NOMO-1 treated with DMSO at 0.1 percent for 48 hours (cell line): ENCODE results near the gene DOLPP1.

Experiments
- DNase-seq: peaks from one replicate; lab custom pipeline; 2025; ENCODE audit not compliant: unreplicated experiment; lab: John Stamatoyannopoulos, UW

DOLPP1 gene

DNA sequence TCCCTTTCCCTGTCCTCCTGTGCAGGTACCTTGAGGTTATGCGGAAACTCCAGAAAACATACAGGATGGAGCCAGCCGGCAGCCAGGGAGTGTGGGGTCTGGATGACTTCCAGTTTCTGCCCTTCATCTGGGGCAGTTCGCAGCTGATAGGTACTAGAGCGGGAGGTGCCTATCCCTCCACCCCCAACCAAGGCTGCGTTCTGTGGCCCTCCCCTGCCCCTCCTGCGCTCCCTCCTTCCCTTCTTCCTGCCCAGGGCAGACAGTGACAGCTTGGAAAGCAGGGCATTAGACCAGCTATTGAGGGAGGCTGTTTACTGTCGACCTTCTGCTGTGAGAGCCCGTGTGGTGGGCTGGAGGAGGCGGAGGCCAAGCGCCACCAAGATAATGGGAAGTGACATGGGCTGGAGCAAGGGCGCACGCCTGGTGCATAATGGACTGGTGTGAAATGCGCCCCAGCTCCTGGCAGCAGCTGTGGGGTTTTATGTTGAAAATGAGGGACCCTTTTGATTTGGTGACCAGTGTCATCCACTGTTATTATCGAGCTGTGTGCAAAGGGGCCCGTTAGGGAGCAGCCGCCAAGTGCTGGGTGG is 55.6 kb downstream of the DOLPP1 start:
- no peak for DNase-seq

DNA sequence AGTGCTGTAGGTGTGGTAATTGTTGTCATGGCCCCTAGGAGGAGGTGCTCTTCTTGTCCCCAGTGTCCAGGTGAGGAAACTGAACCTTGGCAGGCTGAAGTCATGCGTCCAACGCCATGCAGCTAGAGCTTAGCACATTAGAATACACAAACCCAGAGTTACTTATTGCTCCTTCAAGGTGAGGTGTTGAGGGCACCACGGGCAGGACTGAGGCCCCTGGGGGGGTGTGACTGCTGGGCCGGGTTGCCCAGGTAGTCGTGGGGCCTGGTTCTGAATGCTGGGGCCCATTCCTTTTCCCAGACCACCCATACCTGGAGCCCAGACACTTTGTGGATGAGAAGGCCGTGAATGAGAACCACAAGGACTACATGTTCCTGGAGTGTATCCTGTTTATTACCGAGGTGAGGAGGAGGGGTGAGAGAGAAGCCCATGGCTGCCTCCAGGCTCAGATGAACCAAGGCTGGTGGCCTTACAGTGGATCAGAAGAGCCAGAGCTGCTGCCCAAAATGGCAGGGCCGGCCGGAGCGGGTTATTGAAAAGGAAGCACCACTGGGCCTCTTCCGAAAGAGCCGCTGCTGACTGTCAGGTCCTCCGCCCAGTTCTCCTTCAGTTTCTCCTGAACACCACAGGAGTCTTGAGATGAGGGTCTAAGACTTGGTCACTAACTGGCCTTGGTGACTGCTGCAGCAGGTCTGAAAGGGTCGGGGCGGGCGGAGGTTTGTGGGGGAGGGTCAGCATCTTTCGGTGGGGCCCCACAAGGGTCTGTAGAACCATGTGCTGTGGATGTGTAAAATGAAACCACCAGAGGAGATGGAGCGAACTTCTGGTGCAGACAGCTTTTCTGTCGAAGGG is 56.6 kb downstream of the DOLPP1 start:
- no peak for DNase-seq

DNA sequence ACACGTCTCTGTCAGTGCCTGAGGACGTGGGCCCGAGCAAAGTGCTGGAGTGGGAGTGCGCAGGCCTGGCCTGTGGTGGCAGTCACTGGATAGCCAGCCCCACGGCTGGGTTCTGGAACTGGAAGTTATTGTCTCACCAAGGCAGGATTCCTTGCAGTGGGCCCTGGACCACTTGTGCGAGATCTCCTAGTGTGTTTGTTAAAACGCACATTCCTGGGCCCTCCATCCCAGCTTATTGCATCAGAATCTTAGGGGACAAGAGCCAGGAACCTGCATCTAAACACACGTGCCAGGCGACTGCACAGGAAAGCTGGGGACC is 57.2 kb downstream of the DOLPP1 start:
- no peak for DNase-seq

DNA sequence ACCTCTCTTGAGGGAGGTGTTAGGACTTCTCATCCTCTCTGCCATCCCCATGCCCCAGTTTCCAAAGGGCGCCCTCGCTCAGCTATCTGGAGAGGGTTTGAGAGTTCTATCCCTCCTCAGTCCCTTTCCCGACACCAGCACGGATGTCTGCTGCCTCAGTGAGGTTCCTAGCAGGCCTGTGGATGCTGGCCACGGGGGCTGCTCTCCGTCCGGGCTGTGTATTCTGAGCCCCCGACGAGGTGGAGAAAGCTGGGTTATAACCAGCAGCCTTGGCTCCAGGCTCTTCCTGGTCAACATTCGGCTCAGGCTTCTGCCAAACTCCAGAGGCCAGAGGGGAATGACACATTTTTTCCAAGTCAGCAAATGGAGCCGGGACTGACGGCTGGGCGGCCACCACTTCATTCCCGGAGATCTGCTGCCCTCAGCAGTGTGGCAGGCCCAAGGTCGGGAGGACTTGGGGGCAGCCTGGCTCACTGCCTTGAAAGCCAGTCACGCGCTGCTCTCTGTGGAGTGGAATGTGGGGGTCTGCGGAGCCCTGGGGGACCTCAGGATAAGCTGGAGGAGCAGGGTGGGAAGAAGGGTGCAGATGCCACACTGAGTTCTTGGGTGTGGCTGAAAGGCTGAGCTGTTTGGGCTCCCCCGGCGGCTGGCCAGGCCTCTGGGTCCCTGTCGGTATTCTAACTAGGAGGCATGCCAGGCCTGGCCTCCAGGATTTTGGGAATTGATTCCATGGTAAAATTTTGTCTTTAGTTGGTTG is 57.7 kb downstream of the DOLPP1 start:
- no peak for DNase-seq

DNA sequence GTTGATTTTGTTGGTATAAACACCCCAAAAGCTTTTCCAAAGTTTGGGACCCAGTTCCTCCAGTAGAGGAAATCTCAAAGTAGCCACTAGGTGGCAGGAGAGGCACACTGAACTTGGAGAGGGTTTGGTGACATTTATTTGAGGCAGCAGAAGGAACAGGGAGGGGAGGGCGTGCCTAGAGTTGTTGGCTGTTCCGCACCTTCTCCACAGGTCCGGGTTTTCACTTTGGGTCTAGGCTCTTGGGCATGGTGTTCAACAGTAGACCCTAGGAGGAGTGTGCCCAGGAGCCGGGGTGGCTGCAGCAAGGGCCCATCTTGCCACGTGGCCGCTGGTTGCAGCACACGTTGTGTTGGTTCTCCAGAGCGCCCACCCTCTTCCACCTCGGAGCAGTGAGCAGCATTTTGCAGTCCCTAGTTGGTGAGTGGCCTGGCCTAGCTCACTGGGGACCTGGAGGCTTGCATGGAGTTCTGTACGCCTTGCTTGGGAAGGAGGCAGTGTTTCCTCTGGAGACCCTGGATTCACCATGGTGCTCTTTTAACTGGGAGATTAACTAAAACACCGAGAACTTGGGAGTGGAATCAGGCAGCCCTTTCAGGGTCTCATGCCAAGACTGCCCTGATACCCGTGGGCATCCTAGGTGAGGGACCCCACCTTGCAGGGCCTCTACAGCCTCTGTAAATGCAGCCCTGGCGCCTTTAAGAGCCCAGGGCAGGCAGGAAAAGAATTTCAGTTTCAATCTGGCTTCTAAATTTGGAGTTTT is 58.5 kb downstream of the DOLPP1 start:
- DNase-seq = peak; percentile 90

DNA sequence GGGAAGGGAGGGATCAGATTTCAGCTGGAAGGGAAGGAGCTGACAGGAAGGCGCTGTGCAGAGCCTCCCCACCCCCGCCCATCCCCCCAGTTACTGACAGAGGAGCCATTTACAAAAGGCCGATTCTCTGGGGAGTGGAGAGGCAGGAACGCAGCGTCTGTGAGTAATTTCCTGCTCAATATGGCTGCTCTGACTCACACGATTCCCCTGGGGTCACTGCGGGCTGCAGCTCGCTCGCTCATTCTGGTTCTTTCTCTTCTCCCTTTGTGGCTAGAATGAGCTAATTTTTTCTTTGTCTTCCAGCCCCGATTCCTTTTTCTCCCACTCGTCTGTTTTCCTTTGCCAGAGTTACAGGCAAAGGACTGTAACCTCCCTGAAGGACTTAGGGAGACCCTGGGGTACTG is 59.1 kb downstream of the DOLPP1 start:
- DNase-seq = peak; percentile 96
